Glomerular endothelial cell (primary cell): Measurements from ENCODE around the gene BORCS8. TPM values are rescaled to one million over a fixed set of nuclear protein-coding genes. Genes with fewer than 3 reads are reported as not detected.
"Not testable (repeated sequence)": the region's sequence is repeated elsewhere in the genome, so short reads cannot be mapped to it uniquely, and the experiment has no call there.

Experiments
- DNase-seq: peaks from one replicate; pipeline ENCODE4 v3.0.0-alpha.2; 2011; ENCODE audit warnings: low read depth, low spot score; ENCODE audit errors: extremely low read depth
- total RNA-seq: library from RNA; depleted of rRNA; stranded (reverse); fragments of >200 nt; gene quantifications from 2 replicates; pipeline ENCODE4 v1.2.3, GENCODE V29; 2015

The BORCS8 gene
- total RNA-seq, 1 donor from 2014 or later: 20.7 TPM

DNA sequence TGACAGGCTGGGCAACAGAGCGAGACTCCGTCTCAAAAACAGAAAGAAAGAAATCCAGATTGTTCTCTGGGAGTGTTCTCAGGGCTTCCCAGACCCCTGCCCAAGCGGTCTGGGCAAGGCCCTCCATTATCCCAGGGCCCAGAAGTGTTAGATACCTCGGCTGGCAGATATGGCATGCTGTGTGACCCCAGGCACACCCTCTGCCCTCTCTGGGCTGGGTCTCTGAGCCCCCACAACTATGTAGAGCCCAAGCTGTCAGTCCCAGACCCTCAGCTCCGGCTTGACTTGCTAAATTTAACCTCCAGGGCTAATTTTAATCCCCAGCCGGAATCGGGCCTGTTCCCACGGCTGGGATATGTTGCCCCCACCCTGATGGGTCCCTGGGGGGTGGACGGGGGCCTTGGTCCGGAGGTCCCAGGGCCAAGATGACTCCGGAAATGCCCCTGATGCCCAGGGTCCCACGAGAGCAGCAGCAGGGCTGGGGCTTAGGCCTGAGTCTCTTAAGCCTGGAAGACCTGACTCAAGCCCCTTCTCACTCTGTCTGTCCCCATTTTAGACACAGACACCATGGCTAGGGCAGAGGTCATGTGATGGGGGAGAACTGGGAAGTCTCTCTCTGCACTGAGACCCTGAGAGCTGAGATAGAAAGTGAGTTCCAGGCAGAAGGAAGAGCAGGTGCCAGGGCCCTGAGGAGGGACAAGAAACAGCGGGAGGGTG, 39.1 kb downstream of the BORCS8 start:
- no peak for DNase-seq

DNA sequence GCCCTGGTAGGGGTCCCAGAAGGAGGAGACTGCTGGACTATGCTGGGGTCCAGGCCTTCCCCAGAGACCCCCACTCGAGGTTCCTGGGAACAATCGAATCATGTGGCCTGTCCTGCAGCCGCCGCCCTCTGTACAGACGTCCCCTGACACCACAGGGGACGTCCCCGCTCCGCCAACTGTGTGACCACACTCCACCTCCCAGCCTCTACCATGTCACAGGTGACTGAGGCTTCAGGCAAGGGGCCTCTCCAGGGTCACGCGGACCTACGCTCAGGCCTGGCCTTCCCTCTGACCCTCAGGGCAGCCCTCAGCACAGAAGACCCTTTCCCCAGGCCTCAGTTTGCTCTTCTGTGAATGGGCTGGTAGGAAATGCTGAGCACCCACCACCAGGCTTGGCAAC, 40.5 kb downstream of the BORCS8 start:
- no peak for DNase-seq

DNA sequence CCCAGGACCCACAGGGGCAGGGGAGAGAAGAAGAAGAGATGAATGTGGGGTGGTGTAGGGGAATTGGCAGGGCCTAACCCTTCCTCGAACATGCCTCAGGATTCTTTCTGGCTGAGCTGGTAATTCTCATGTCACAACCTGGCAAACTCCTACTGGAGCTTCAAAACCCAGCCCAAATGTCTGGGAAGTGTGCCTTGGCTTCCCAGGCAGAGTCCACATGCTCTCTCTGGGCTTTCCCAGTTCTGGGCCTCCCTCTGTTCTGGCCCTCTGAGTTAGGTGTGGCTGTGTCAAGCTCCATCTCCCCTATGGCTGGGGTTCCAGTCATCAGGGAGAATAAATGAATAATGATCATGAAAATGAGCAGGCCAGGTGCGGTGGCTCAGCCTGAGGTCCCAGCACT, 42.5 kb downstream of the BORCS8 start:
- no peak for DNase-seq

DNA sequence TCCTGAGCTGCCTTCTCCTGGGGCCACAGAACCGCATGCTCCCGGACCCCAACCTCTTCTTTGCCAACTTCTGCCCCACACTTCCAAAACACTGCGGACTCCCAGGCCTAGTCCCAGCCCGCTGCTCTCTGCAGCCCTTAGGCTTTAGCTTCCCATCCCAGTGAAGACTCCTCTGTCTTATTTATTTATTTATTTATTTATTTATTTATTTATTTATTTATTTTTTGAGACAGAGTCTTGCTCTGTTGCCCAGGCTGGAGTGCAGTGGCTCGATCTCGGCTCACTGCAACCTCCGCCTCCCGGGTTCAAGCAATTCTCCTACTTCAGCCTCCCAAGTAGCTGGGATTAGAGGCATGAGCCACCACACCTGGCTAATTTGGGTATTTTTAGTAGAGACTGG, 43.4 kb downstream of the BORCS8 start:
- DNase-seq: not testable (repeated sequence)

DNA sequence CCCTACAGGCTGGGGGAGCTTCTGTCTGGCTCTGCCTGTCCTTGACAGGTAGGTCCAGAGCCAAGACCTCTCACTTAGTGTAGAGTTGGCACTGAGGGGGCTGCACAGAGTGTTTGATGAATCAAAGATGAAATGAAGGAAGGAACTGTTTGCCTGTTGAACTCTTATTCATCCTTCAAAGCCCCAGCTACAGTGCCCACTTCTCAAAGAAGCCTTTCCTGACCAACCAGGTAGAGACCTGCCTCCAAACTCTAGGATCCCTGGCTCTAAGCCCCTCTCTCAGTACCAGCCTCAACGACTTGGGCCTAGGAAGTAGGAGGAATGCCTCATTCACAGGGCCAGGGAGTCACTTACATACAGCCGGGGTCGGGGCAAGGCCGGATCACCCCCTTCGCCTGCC, 44.6 kb downstream of the BORCS8 start:
- no peak for DNase-seq

DNA sequence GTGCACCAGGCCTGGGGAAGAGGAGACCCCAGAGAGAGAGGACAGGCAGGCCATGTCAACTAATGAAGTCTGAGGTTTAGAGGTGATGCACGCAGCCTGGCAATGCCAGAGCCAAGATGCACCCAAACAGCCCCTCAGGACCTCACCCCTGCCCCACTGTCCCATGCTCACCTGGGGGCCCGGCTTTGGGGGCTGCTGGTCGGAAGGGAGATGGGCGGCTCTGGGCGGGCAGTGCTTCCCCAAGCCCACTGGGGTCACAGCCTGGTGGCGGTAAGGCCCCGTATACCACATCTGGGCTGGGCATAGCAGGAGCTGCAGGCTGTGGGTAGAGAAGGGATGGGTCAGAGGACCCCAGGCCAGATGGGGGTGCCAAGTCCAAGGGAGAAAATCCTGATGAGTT, 45.1 kb downstream of the BORCS8 start:
- DNase-seq: no peak

DNA sequence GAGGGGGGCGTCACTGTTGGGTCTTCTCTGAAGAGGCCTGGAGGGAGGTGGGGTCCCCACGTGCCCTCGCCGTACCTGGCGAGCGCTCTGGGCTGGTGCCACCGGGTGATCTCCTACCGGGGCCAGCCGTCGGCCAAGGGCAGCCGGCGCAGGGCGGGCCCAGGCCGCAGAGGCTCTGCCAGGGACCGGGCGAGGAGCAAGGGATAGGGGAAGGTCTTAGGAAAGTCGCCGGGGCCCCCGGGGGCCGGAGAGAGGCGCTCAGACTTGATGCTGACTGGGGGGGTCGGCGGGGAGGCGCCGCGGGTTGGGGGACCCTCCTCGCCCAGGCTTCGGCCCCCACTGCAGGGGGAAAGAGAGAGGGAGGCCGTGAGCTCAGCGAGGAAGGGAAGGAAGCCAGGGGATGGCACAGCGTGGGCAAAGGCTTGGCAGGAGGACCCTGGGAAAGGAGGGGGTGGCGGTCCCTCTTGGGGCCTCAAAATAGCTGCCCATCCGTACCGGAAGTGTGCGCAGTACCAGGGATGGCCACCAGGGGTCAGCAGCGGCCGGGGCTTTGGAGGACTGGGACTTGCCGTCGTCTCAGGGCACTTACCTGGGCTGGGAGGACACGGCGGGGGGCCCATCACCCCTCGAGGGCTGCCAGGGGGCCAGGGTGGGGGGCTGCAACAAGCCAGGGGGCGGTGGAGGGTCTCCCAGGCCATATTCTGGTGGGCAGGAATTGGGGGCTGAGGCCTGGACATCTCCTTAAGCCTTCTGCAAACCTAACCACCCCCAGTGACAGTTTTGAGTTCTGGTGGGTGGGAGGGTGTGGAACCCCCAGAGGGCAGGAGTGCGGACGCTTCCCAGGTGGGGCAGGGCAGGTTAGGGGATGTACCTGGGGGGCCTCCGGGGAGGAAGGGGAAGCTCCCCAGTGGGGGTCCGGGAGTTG, 46.0 kb downstream of the BORCS8 start:
- DNase-seq: no peak

DNA sequence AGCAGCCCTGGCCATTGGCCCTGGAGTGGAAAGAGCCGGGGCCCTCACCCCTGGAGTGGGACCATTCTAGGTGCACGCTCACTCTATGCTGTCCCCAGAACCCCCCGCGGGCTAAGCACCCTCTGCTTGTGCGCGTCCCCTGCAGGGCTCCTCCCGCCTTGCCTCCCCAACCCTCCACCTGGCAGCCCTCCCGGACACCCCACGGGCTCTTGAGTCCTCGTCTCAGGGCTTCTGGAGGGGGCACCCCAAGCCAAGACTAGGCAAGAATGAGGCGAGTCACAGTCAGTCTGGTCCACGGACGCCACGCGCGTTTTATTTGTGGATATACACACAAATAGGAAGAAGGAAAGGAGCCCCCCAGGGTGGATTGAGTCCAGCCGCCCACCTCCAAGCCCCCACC, 46.7 kb downstream of the BORCS8 start:
- no peak for DNase-seq

DNA sequence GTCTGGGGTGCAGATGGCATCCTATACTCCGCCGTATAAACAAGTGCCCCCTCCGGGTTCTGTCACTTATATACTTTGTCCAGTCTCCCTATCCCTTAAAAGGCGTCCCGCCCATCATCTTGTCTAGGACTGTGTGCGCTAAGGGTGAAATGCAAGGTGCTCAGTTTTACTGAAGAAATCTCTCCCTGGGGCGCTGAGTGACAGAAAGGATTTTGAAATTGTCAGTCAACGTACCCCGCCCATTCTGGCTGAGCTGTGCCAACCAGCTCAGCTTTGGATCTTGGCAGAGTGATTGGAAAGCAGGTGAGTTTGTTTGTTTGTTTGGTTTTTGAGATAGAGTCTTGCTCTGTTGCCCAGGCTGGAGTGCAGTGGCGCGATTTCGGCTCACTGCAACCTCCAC, 49.6 kb downstream of the BORCS8 start:
- no peak for DNase-seq

DNA sequence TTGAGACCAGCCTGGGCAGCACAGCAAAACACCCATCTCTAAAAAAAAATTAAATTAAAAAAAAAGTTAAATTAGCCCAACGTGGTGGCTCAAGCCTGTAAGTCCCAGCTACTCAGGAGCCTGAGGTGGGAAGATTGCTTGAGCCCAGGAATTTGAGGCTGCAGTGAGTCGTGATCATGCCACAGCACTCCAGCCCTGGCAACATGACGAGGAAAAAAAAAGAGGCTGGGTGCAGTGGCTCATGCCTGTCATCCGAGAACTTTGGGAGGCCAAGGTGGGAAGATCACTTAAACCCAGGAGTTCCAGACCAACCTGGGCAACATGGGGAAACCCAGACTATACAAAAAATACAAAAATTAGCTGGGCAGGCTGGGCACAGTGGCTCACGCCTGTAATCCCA, 51.5 kb downstream of the BORCS8 start:
- no peak for DNase-seq

DNA sequence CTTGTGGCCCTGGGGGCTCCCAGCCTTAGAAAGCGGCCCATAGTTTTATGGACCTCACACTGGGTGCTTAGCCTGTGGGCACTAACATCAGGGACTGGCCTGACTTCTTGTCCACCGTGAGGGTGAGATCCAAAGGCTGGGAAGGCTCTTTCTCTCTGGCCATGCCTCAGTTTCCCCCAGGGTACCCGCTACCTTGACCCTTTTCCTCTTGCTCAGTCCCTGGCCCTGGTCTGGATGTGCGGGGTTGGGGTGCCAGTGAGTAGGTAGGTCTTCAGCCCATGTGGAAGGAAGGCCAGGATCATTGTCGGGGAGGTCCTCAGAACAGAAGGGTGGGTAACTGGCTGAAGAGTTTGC, 52.1 kb downstream of the BORCS8 start:
- no peak for DNase-seq

DNA sequence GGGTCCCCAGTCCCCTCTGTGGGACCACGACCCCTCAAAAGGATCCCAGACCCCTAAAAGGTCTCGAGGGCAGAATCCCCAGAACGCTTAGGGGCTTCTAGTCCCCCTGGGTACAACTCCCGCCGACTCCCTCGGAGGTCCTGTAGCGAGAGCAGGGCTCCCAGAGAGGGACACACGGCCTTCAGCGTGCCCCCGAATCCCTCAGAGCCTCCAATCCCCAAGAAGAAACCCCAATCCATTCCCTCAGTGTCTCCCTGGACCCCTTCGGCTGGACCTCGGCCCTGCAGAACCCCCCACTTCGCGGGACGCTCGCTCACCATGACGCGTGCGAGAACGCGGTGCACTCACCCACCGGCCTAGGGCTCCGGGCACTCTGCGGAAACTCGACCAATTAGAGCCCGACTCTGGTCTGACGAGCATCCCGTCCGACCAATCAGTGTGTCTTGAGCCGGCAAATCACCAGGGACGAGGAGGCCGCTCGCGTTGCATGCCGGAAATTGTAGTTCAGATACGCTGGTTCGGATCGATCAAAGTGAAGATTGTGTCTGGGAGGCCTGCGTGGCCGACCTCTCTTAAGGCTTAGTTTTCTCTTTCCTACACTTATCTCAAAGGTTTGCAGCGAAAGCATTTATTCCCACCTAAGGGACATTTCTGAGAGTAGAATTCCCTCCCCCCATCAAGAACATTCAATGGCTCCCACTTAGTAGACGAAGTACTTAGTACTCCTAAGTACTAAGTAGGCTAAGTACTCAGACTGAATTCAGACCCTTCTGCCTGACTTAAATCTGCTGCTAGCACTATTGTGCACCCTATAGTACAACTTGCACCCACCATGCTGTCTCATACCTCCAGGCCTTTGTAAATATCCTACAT, 53.6 kb downstream of the BORCS8 start, which contains the start of gene TMEM161A:
TSS of gene TMEM161A (minus strand) at position 370 of the 873 bp plus-strand sequence. CDS start at position 320, 50 bp downstream.
- peak; percentile 92 for DNase-seq

DNA sequence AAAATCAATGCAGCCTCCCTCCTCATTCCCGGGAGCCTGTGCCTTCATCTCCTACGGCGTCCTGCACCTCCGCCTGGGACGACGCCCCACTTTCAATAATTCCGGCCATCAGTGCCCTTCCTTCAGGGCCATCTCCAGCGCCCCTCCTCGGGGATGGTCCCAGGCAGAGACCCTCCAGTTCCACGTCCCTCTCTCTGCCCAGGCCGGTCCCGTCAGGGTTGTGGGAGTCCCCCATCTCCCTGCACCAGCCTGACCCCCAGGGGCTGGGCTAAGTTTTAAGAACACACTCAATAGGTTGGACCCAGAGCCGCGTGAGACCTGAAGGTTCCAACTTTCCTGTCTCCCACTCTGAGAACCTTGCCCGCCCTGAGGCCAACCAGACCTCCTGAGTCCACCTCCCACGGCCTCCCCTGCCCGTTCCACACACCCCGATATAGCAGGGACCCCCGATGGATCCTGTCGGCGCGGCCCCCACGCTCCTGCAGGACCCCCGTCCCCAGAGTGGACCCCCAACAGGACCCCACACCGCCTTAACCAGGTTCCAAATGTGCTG, 54.3 kb downstream of the BORCS8 start:
- DNase-seq: no peak

DNA sequence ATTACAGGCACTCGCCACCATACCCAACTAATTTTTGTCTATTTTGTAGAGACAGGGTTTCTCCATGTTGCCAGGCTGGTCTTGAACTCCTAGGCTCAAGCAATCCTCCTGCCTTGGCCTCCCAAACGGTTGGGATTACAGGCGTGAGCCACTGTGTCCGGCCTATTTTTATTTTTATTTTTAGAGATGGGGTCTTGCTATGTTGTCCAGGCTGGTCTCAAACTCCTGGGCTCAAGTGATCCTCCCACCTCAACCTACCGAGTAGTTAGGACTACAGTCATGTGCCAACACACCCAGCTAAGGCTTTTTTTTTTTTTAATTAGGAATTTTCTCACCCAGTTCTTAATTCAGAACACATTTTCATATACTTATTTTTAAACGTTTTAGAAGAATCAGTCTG, 56.2 kb downstream of the BORCS8 start:
- DNase-seq: not testable (repeated sequence)

DNA sequence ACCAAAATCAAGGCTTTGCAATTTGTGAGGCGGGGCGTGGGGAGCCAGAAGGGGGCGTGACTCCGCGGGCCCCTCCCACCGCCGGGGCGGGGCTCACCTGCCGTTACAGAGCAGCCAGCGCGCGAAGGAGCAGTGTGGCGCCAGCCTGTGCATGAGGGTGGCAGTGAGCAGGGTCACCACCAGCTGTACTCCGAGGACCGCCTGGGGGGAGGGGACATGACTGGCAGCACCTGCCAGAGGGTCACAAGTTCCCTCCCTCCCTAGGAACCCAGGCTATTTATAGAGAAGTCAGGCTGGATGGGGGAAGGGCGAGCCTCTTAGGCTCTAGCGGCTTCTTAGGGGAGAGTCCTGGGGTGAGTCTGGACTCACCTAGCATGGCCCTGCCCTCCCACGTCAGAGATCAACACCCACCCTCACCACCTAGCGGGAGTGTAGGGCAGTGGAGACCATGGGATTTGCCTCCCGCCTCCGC, 57.2 kb downstream of the BORCS8 start:
- DNase-seq: no peak

DNA sequence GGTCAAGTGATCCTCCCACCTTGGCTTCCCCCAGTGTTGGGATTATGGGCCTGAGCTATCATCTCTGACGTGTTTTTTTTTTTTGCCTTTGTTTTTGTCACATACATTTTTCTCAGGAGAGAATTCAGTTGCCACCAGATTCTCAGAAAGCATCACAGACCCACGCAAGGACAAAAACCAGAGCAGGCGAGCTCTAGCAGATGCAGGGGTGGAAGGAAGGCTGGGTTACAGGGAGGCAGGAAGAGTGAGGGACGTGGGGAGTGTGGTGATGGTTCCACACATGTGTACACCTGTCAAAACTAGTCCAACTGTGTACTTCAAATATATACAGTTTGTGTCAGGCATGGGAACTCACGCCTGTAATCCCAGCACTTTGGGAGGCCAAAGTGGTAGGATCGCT, 58.0 kb downstream of the BORCS8 start:
- no peak for DNase-seq

DNA sequence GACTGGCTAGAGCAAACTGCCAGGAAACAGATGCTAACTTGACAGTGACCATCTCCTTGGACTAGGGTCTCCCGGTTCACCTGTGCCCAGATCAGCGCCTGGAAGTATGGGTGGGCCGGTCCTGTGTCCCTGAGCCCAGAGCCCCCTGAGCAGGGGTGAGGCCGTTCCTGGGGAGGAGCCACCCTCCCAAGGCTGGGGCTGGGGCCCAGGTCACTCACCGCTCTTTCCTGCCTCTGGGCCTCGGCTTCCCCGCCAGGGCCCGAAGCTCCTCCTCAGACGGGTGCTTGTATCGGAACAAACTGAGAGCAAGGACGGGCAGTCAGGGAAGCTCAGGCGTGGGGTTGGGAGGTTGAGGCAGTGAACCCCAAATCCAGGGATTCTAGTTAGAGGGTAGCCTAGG, 59.0 kb downstream of the BORCS8 start:
- no peak for DNase-seq

DNA sequence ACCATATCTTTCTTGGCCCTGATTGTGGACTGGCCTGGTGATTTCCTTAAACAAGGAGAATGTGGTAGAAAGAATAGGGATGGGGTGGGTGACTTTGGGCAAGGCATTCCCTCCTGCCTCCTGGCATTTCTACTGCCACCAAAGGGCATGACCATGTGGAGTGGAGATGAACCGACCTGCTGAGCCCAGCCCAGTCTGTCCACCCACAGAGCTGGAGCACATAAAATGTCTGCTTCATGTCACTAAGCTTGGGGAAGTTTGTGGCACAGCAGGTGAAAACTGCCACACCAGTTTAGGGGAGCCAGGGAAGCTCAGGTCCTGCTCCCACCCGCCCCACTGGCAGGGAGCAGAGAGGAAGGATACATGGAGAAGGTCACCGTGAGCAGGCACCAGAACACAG, 60.0 kb downstream of the BORCS8 start:
- no peak for DNase-seq
